Measurements from ENCODE around the gene OR1F1. TPM values are rescaled to one million over a fixed set of nuclear protein-coding genes. Genes with fewer than 3 reads are reported as not detected.
A peak's percentile ranks its signal among the peaks of the same experiment; 100 is the strongest.

The OR1F1 gene
- total RNA-seq, 1 experiment from 2014 or later, result not detected

DNA sequence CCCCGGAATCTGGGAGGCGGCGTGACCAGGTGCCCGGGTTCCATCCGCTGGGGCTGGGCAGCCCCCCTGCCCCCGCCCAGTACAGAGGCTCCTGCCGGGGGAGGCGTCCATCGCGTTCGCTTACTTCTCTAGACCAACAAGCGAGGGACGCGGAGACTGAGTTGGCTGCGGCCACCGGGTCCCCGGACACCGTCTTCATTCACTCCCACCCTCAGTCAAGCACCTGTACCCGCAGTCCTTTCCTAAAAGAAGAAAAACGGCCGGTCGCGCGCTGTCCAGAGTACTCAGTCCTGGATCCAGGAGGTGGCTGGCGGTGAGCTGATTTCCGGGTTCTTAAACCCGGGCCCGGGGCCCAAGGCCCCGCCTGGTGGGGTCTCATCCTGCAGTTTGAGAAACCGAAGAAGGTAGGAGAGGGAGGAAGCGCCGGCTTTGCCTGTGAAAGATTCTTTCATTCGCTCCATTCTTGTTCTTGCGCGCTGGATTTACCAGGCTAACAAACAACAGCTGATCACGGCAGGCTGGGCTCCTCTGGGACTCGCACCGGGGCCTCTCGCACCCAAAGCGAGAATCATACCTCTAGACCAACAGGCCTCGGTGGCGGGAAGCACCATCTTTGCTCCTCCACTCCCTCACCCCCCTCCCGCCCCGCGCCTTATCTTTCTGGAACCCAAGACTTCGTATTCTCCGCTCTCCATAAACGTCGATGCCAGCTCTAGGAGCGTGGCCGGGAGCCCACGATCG, 17.4 kb upstream of the OR1F1 start:
- H3K4me3 Mint-ChIP-seq (ENCODE audit: unreplicated experiment), result peak overlapping the region; percentile 70
- ChIA-PET POLR2A (no interaction called here), CTCF (interaction anchor here (0.8 to 1.2 kb wide), 2 partner anchors 36 to 96 kb away, joined by 3 read pairs; partner anchors contain the start of gene ZNF213)
- H3K4me1 Mint-ChIP-seq (ENCODE audit: low read depth, unreplicated experiment), result peaks cover under 1% of the 10 kb centered on the region
- no peaks in the 10 kb centered on the region for H3K27me3 Mint-ChIP-seq (ENCODE audit: insufficient read depth, unreplicated experiment)
- DNase-seq, result no peak
- no peak overlapping the region for H3K27ac Mint-ChIP-seq (ENCODE audit: unreplicated experiment)
- intact Hi-C loops (cut with micrococcal nuclease; ENCODE audit: unreplicated experiment), result no loop called here
- no TSS peak for BruUV-seq (replicated peaks)
- peaks cover 5% of the 10 kb centered on the region for H3K36me3 Mint-ChIP-seq (ENCODE audit: insufficient read depth, unreplicated experiment)
- Histone ChIP-seq H3K4me3 (ENCODE audit: low read depth, low read length) (peak overlapping the region; percentile 32), H3K9me3 (no peaks in the 10 kb centered on the region), H3K36me3 (ENCODE audit: control insufficient read depth, insufficient read depth, low read length) (no peaks in the 10 kb centered on the region), H3K27me3 (replicated peaks; ENCODE audit: control insufficient read depth, insufficient read depth, low read length) (no peaks in the 10 kb centered on the region), H3K4me1 (0 out of 2 replicates have a peak, but pooled peaks cover 3% of the 10 kb centered on the region)
- no peak for TF ChIP-seq CTCF (IDR thresholded peaks at IDR 0.05; ENCODE audit: insufficient read depth in 1 of 2, low read depth in 1 of 2, low read length in 1 of 2, severe bottlenecking in 1 of 2, unreplicated experiment in 1 of 2)
- no peaks in the 10 kb centered on the region for H3K9me3 Mint-ChIP-seq (ENCODE audit: unreplicated experiment)

DNA sequence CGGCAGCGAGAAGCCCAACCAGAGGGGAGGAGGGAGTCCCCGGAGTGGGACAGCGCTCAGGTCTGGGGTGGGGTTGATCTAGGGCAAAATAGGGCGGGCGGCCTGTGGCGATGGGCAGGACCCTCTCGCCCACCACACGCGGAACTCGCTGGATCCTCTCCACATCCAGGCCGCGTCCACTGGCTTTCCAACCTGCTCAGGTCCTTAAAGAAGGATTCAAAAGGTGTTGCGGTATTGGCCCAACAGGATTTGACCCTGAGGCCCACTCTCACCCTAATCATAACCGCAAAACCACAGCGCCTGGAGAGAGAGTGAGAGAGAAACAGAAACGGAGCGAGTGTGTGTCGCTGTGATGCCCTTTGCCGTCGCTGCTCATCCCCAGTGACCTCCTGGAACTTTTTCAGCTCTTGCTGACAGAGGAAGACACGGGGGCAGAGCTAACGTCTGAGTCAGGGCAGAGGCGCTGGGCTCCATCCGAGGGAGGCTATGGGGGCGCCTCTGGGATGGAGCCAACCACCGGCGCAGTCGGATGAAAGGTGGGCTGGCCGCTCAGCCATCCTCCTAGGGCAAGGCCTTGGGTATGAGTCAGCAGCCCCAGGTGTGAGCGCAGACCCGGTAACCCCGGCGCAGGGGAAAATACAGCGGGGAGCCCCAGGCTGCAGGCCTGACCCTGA, 16.7 kb upstream of the OR1F1 start:
- Histone ChIP-seq H3K9me3 (no peaks in the 10 kb centered on the region), H3K36me3 (ENCODE audit: control insufficient read depth, insufficient read depth, low read length) (no peaks in the 10 kb centered on the region), H3K4me1 (no peaks in the 10 kb centered on the region), H3K27me3 (replicated peaks; ENCODE audit: control insufficient read depth, insufficient read depth, low read length) (no peaks in the 10 kb centered on the region), H3K4me3 (ENCODE audit: low read depth, low read length) (peak overlapping the region; percentile 32)
- no peak for TF ChIP-seq CTCF (IDR thresholded peaks at IDR 0.05; ENCODE audit: insufficient read depth in 1 of 2, low read depth in 1 of 2, low read length in 1 of 2, severe bottlenecking in 1 of 2, unreplicated experiment in 1 of 2)
- no peaks in the 10 kb centered on the region for H3K9me3 Mint-ChIP-seq (ENCODE audit: unreplicated experiment)
- H3K4me1 Mint-ChIP-seq (ENCODE audit: low read depth, unreplicated experiment), result no peaks in the 10 kb centered on the region
- POLR2A ChIA-PET, result no interaction called here
- H3K36me3 Mint-ChIP-seq (ENCODE audit: insufficient read depth, unreplicated experiment), result peaks cover 6% of the 10 kb centered on the region
- peak overlapping the region; percentile 70 for H3K4me3 Mint-ChIP-seq (ENCODE audit: unreplicated experiment)
- H3K27me3 Mint-ChIP-seq (ENCODE audit: insufficient read depth, unreplicated experiment), result no peaks in the 10 kb centered on the region
- BruUV-seq (replicated peaks), result no TSS peak
- H3K27ac Mint-ChIP-seq (ENCODE audit: unreplicated experiment), result no peak overlapping the region
- intact Hi-C loops (cut with micrococcal nuclease; ENCODE audit: unreplicated experiment), result no loop called here
- DNase-seq, result no peak
- CTCF ChIA-PET, result interaction anchor here (0.8 to 1.2 kb wide), 3 partner anchors 36 to 95 kb away, joined by 3 to 5 read pairs (median 3); partner anchors contain the start of gene ZNF213

DNA sequence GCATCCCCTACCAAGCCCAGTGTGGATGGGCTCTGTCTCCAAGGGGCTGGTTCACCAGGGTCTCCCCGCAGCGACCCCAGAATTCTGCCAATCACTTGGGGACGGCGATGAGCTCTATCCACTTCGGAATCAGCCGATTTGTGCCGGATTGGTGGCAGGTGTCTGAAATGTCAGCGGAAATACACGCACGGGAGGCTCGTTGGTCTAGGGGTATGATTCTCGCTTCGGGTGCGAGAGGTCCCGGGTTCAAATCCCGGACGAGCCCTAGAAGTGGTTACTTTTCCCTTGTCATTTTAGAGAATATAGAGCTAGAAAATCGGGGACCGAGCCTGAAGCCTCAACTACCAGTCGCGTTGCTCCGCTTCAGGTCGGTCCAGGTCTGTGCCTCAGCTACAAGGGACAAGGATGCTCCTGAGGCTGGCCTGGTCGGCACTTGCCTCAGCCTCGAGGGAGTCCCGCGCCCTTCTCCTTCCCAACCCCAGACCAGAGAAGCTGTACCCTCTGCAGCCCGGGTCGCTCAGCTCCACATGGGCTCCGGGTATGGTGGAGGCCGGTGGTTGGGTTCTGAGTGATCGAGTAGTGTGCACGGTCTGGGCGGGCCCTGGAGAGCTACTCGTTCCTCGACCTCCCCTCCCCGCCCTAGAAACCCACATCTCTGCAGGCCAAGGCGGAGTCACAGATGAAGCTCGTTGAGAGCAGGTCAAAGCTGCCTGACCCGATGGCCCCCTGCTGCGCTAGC, 16.0 kb upstream of the OR1F1 start:
- peaks cover 6% of the 10 kb centered on the region for H3K36me3 Mint-ChIP-seq (ENCODE audit: insufficient read depth, unreplicated experiment)
- ChIA-PET CTCF (interaction anchor here (0.8 to 1.2 kb wide), 3 partner anchors 37 to 95 kb away, joined by 3 to 5 read pairs (median 3); partner anchors contain the start of gene ZNF213), POLR2A (interaction anchor here (0.6 kb wide), 1 partner anchor 36 kb away, joined by 6 read pairs; no protein-coding TSS in a partner anchor)
- H3K4me1 Mint-ChIP-seq (ENCODE audit: low read depth, unreplicated experiment), result no peaks in the 10 kb centered on the region
- no peaks in the 10 kb centered on the region for H3K27me3 ChIP-seq (replicated peaks; ENCODE audit: control insufficient read depth, insufficient read depth, low read length)
- H3K4me3 ChIP-seq (ENCODE audit: low read depth, low read length), result no peak overlapping the region
- H3K4me1 ChIP-seq, result no peaks in the 10 kb centered on the region
- DNase-seq, result no peak
- intact Hi-C loops (cut with micrococcal nuclease; ENCODE audit: unreplicated experiment), result no loop called here
- H3K27me3 Mint-ChIP-seq (ENCODE audit: insufficient read depth, unreplicated experiment), result no peaks in the 10 kb centered on the region
- no peak for TF ChIP-seq CTCF (IDR thresholded peaks at IDR 0.05; ENCODE audit: insufficient read depth in 1 of 2, low read depth in 1 of 2, low read length in 1 of 2, severe bottlenecking in 1 of 2, unreplicated experiment in 1 of 2)
- BruUV-seq (replicated peaks), result no TSS peak
- H3K9me3 ChIP-seq, result no peaks in the 10 kb centered on the region
- H3K36me3 ChIP-seq (ENCODE audit: control insufficient read depth, insufficient read depth, low read length), result no peaks in the 10 kb centered on the region
- H3K4me3 Mint-ChIP-seq (ENCODE audit: unreplicated experiment), result no peak overlapping the region
- no peak overlapping the region for H3K27ac Mint-ChIP-seq (ENCODE audit: unreplicated experiment)
- no peaks in the 10 kb centered on the region for H3K9me3 Mint-ChIP-seq (ENCODE audit: unreplicated experiment)

Data from Caco-2 (cell line).